ENCODE results near the gene PFN1.

DNA sequence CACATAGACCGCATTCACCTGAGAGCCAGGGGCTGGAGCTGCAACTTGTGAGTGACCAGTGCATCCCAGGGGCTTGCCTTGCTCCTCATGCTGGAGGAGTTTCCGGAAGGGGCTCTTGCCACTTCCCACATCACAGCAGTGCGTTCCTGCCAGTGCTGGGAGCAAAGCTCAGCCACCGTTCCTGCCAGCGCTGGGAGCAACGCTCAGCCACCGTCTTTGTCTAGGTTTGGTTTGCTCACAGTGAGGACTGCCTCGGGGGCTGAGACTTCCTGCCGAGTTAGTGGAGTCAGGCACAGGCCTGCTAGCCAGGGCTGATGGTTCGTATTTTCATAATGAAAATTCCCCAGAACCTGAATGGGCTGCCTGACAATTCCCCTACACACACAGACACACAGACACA lies 40.0 kb downstream of the PFN1 start:
- TF ChIP-seq POLR2A (IDR thresholded peaks at IDR 0.05; ENCODE audit: low read depth, low read length) (no peak), POLR2AphosphoS5 (IDR thresholded peaks at IDR 0.05; ENCODE audit: low read depth, low read length) (no peak), TAF1 (IDR thresholded peaks at IDR 0.05; ENCODE audit: low read depth, low read length) (no peak), SPI1 (IDR thresholded peaks at IDR 0.05; ENCODE audit: low read depth, low read length) (no peak)
